Progenitor cell of endocrine pancreas (in vitro differentiated cells): ENCODE measurements around the gene NT5C3A. TPM values are rescaled to one million over a fixed set of nuclear protein-coding genes. Genes with fewer than 3 reads are reported as not detected.
A peak's percentile ranks its signal among the peaks of the same experiment; 100 is the strongest.
"Not testable (repeated sequence)": the region's sequence is repeated elsewhere in the genome, so short reads cannot be mapped to it uniquely, and the experiment has no call there.

Experiments
- DNase-seq: peaks from one replicate; pipeline ENCODE4 v3.0.0; 2021; ENCODE audit warnings: low spot score; ENCODE audit not compliant: unreplicated experiment
- H3K27ac Mint-ChIP-seq: 2 replicates; pipeline ENCODE4 v1.8.0; 2021; ENCODE audit warnings: mild to moderate bottlenecking, moderate library complexity, mixed read lengths
- H3K27me3 Mint-ChIP-seq: 2 replicates; pipeline ENCODE4 v1.8.0; 2021; ENCODE audit warnings: mixed read lengths
- H3K36me3 Mint-ChIP-seq: 2 replicates; pipeline ENCODE4 v1.8.0; 2022; ENCODE audit warnings: mixed read lengths; ENCODE audit not compliant: insufficient read depth
- H3K4me1 Mint-ChIP-seq: 2 replicates; pipeline ENCODE4 v1.8.0; 2021; ENCODE audit warnings: low read depth, mixed read lengths
- H3K4me3 Mint-ChIP-seq: 2 replicates; pipeline ENCODE4 v1.8.0; 2021; ENCODE audit warnings: low read depth, mild to moderate bottlenecking, moderate library complexity, mixed read lengths
- H3K9me3 Mint-ChIP-seq: 2 replicates; pipeline ENCODE4 v1.8.0; 2021; ENCODE audit warnings: low read depth, mixed read lengths
- total RNA-seq: library from RNA; stranded (reverse); gene quantifications from 2 replicates; pipeline ENCODE4 v1.2.1, GENCODE V29; 2021
- TF ChIP-seq, protein P1 (sequence below): fragments of 200-600 bp; sonication (generic); IDR thresholded peaks from one replicate; pipeline ENCODE4 v1.5.0; 2021; ENCODE audit warnings: antibody characterized with exemption, mild to moderate bottlenecking; ENCODE audit not compliant: unreplicated experiment

Gene NT5C3A
- total RNA-seq, 1 donor from 2014 or later = 35.0 TPM

DNA sequence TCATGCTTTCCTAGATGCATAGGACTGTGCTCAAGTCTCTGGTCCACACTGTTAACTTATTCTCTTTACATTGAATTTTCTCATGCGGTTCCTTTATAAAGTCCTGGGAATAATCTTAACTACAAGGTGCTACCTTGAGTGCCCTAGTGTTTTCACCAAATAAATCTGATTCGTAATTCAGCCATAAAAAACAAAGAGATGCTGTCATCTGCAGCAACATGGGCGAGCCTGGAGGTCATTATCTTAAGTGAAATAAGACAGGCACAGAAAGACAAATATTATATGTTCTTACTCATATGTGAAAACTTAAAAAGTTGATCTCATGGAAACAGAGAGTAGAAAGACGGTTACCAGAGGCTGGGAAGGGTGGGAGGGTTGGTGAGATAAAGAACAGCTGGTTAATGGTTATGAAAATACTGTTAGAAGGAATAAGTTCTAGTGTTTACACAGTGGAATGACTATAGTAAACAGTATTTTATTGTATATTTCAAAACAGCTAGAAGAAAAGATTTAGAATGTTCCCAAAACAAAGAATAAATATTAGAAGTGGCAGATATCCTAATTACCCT is 38.3 kb downstream of the NT5C3A start:
- Mint-ChIP-seq H3K27me3 (no peaks in the 10 kb centered on the region), H3K4me3 (no peak overlapping the region), H3K27ac (no peak overlapping the region), H3K9me3 (no peaks in the 10 kb centered on the region), H3K36me3 (peaks cover 13% of the 10 kb centered on the region), H3K4me1 (peaks cover 2% of the 10 kb centered on the region)
- TF ChIP-seq, protein P1, sequence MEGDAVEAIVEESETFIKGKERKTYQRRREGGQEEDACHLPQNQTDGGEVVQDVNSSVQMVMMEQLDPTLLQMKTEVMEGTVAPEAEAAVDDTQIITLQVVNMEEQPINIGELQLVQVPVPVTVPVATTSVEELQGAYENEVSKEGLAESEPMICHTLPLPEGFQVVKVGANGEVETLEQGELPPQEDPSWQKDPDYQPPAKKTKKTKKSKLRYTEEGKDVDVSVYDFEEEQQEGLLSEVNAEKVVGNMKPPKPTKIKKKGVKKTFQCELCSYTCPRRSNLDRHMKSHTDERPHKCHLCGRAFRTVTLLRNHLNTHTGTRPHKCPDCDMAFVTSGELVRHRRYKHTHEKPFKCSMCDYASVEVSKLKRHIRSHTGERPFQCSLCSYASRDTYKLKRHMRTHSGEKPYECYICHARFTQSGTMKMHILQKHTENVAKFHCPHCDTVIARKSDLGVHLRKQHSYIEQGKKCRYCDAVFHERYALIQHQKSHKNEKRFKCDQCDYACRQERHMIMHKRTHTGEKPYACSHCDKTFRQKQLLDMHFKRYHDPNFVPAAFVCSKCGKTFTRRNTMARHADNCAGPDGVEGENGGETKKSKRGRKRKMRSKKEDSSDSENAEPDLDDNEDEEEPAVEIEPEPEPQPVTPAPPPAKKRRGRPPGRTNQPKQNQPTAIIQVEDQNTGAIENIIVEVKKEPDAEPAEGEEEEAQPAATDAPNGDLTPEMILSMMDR = no peak
- DNase-seq = no peak

DNA sequence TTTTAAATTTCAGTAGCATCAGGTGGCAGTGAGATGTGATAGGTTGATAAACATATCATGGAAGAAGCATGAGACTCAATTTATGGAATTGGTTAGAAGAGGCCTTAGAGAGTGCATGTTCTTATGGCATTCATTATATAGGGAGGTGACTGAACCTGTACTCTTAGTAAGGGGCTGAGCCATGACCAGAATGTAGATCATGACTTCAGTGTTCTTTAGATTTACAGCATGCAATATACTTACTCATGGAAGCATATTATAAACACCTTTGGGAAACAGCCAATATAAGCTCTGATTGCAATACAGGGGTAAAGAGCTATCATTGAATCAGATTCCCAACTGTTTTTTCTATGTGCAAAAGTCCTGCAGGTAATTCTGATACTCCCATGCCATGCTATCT is 50.2 kb downstream of the NT5C3A start:
- TF ChIP-seq, protein P1 = no peak

DNA sequence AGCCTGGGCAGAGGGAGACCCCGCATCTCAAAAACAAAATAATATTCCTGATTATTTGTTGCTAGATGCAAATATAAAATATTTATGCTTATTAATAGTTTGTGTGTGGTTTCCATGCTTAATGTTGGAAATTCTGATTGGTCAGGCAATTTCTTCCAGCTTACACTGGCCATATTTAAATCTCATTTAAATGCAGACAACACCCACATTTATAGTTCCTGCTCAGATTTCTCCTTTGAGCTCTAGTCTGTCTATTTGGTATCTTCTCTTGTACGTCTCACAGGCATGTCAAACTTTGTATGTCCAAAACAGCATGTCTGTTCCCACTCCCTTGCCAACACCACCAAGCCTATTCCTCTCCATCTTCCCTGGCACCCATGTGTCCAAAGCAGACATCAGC is 52.8 kb downstream of the NT5C3A start:
- TF ChIP-seq, protein P1 = no peak
- Mint-ChIP-seq H3K36me3 (peaks cover 27% of the 10 kb centered on the region), H3K4me1 (no peaks in the 10 kb centered on the region), H3K27ac (no peak overlapping the region), H3K4me3 (no peak overlapping the region), H3K27me3 (no peaks in the 10 kb centered on the region), H3K9me3 (peaks cover 2% of the 10 kb centered on the region)
- DNase-seq = no peak

More for the DNA sequence above, 50.2 kb downstream of the NT5C3A start:
- H3K4me1 Mint-ChIP-seq = no peaks in the 10 kb centered on the region
- H3K36me3 Mint-ChIP-seq = peaks cover 32% of the 10 kb centered on the region
- peaks cover 2% of the 10 kb centered on the region for H3K9me3 Mint-ChIP-seq
- H3K27ac Mint-ChIP-seq = no peak overlapping the region
- H3K27me3 Mint-ChIP-seq = no peaks in the 10 kb centered on the region
- no peak overlapping the region for H3K4me3 Mint-ChIP-seq
- DNase-seq = no peak

GRCh38 chr7:33005690-33006089 is 56.9 kb downstream of the NT5C3A start:
- not testable (repeated sequence) for H3K27ac Mint-ChIP-seq, H3K4me1 Mint-ChIP-seq

GRCh38 chr7:33005193-33005592 is 57.4 kb downstream of the NT5C3A start:
- not testable (repeated sequence) for H3K27me3 Mint-ChIP-seq, H3K9me3 Mint-ChIP-seq, H3K4me1 Mint-ChIP-seq, H3K36me3 Mint-ChIP-seq, H3K4me3 Mint-ChIP-seq, H3K27ac Mint-ChIP-seq, DNase-seq

More at GRCh38 chr7:33005690-33006089, 56.9 kb downstream of the NT5C3A start:
- DNase-seq, H3K9me3 Mint-ChIP-seq, H3K27me3 Mint-ChIP-seq, H3K36me3 Mint-ChIP-seq, H3K4me3 Mint-ChIP-seq: not testable (repeated sequence)

GRCh38 chr7:33004104-33004616 is 58.4 kb downstream of the NT5C3A start:
- H3K9me3 Mint-ChIP-seq, H3K4me3 Mint-ChIP-seq, DNase-seq, H3K27me3 Mint-ChIP-seq, H3K4me1 Mint-ChIP-seq, H3K36me3 Mint-ChIP-seq: not testable (repeated sequence)
- H3K27ac Mint-ChIP-seq = peak overlapping the region; percentile 87

- not testable (repeated sequence) for H3K36me3 Mint-ChIP-seq, H3K9me3 Mint-ChIP-seq, H3K4me3 Mint-ChIP-seq, DNase-seq, H3K27me3 Mint-ChIP-seq, H3K27ac Mint-ChIP-seq
- peaks cover 12% of the 10 kb centered on the region for H3K4me1 Mint-ChIP-seq
Measured at GRCh38 chr7:33003111-33003510, 59.5 kb downstream of the NT5C3A start.

DNA sequence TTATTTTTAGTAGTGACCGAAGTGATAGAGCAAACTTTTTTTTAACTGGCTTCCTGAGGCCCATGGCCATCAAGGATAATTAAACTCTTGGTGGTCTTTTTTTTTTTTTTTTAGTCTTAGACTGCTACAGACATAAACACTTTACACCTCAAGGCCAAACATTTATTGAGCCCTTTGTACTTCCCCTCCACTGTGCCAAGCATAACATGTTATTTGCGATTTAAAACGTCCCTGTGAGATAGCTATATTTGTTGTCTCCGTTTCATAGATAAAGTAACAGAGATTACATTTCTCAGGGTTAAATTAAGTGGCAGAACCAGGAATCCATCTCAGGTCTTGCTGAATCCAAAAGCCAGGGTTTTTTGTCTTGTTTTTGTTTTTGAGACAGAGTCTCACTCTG is 63.2 kb downstream of the NT5C3A start:
- H3K27me3 Mint-ChIP-seq, H3K4me3 Mint-ChIP-seq, H3K9me3 Mint-ChIP-seq, DNase-seq, H3K36me3 Mint-ChIP-seq: not testable (repeated sequence)
- peak overlapping the region; percentile 89 for H3K27ac Mint-ChIP-seq
- peaks cover 12% of the 10 kb centered on the region for H3K4me1 Mint-ChIP-seq

GRCh38 chr7:32998361-32999171 is 64.0 kb downstream of the NT5C3A start:
- H3K9me3 Mint-ChIP-seq, H3K36me3 Mint-ChIP-seq, DNase-seq, H3K4me3 Mint-ChIP-seq, H3K27me3 Mint-ChIP-seq: not testable (repeated sequence)
- Mint-ChIP-seq H3K4me1 (peaks cover 12% of the 10 kb centered on the region), H3K27ac (peak overlapping the region; percentile 89)

- not testable (repeated sequence) for H3K9me3 Mint-ChIP-seq, DNase-seq, H3K4me3 Mint-ChIP-seq, H3K27me3 Mint-ChIP-seq, H3K36me3 Mint-ChIP-seq
- Mint-ChIP-seq H3K27ac (peak overlapping the region; percentile 86), H3K4me1 (peaks cover 12% of the 10 kb centered on the region)
Measured at GRCh38 chr7:32997956-32998355, 64.6 kb downstream of the NT5C3A start.
